Body of pancreas (tissue), 4 donors: Measurements from ENCODE around the gene MLXIP. TPM values are rescaled to one million over a fixed set of nuclear protein-coding genes. Genes with fewer than 3 reads are reported as not detected.

Experiments used
- ATAC-seq: fragments of 150-250 bp; one replicate; pipeline ENCODE4 v1.9.1; 2016
- DNase-seq, 4 donors: peaks; one replicate each; pipeline ENCODE4 v3.0.0-alpha.2; 2019
- H3K27ac ChIP-seq, 4 donors: fragments of 200-600 bp; sonication (generic); 1 replicate in 3 of 4; 2 replicates in 1 of 4; pipeline versions ENCODE4 v1.5.1 to v1.6.1; 2016 to 2019; ENCODE audit warnings: mild to moderate bottlenecking in 1 of 4, mixed read lengths in 1 of 4, moderate library complexity in 1 of 4
- H3K27me3 ChIP-seq, 2 donors: fragments of 200-600 bp; sonication (generic); one replicate each; pipeline ENCODE4 v1.6.0; 2016; ENCODE audit warnings: mild to moderate bottlenecking in 1 of 2
- H3K36me3 ChIP-seq, 2 donors: fragments of 200-600 bp; sonication (generic); replicated peaks in 1 of 2; 2 replicates each; pipeline ENCODE4 v1.5.1; 2016; ENCODE audit warnings: low read depth in 2 of 2; ENCODE audit not compliant: insufficient read depth in 1 of 2
- H3K4me1 ChIP-seq: fragments of 200-600 bp; sonication (generic); one replicate; pipeline ENCODE4 v1.6.0; 2016
- H3K4me3 ChIP-seq, 2 donors: fragments of 200-600 bp; sonication (generic); 1 replicate in 1 of 2; 2 replicates in 1 of 2; pipeline ENCODE4 v1.5.1; 2016 to 2019
- H3K9me3 ChIP-seq, 3 donors: fragments of 200-600 bp; sonication (generic); 1 replicate in 2 of 3; 2 replicates in 1 of 3; pipeline ENCODE4 v1.5.1; 2016
- CTCF ChIP-seq, 7 experiments: fragments of 450-650 bp in 4 of 7; fragments of 200-600 bp in 3 of 7; sonication (generic) in 3 of 7; IDR thresholded peaks; one replicate each; pipeline ENCODE4 v1.5.1; 2016 to 2019; ENCODE audit warnings: antibody characterized with exemption in 7 of 7
- POLR2A ChIP-seq, 3 donors: fragments of 450-650 bp; IDR thresholded peaks; one replicate each; pipeline ENCODE4 v1.6.1; 2016; ENCODE audit warnings: antibody characterized with exemption in 3 of 3, mild to moderate bottlenecking in 2 of 3
- WGBS, 2 donors: methylation state at CpG; one replicate each; pipeline ENCODE4 v1.1.5; 2017; 5-methylcytosine and 5-hydroxymethylcytosine counted together
- intact Hi-C: fragments of 100-400 bp; cut with DNase I; formaldehyde crosslinking; loops from one replicate; pipeline ENCODE4 v1.15.1; 2023
- total RNA-seq, 2 donors: library from RNA; depleted of rRNA; stranded (reverse); fragments of >200 nt; gene quantifications; one replicate each; pipeline ENCODE4 v1.1.0, GENCODE V29; 2016

Gene MLXIP
- total RNA-seq, 2 donors from 2014 or later = 43.6 to 84.0 TPM

GRCh38 chr12:122126342-122126635 is 47.7 kb downstream of the MLXIP start:
- Histone ChIP-seq H3K4me1 (peaks cover 48% of the 10 kb centered on the region), H3K36me3 (peaks cover 16 to 27% of the 10 kb centered on the region in 2 donors), H3K4me3 (no peak overlapping the region), H3K9me3 (no peaks in the 10 kb centered on the region), H3K27ac (no peak overlapping the region), H3K27me3 (no peaks in the 10 kb centered on the region)
- intact Hi-C loops = no loop called here
- no peak for ATAC-seq
- no peak for DNase-seq
- TF ChIP-seq POLR2A (IDR thresholded peaks at IDR 0.05) = no peak
- no peak for TF ChIP-seq CTCF (IDR thresholded peaks at IDR 0.05)
- 81% methylated on average over 7 of the region's 7 CpGs for WGBS, 2 donors

GRCh38 chr12:122126713-122127597 is 48.4 kb downstream of the MLXIP start:
- TF ChIP-seq POLR2A (IDR thresholded peaks at IDR 0.05) = no peak
- TF ChIP-seq CTCF (IDR thresholded peaks at IDR 0.05) = peak in 1 of 7 experiments; percentile 16
- H3K4me1 ChIP-seq = peaks cover 41% of the 10 kb centered on the region
- ATAC-seq (no peak), DNase-seq (peak in 1 of 4 donors; percentile 40)
- no peak overlapping the region for H3K27ac ChIP-seq
- H3K4me3 ChIP-seq = no peak overlapping the region
- intact Hi-C loops = no loop called here
- H3K36me3 ChIP-seq = peaks cover 16 to 28% of the 10 kb centered on the region in 2 donors
- H3K9me3 ChIP-seq = no peaks in the 10 kb centered on the region
- 72 to 80% methylated on average over 9 to 15 of the region's 15 CpGs for WGBS, 2 donors
- no peaks in the 10 kb centered on the region for H3K27me3 ChIP-seq

- no peak for TF ChIP-seq CTCF (IDR thresholded peaks at IDR 0.05)
- TF ChIP-seq POLR2A (IDR thresholded peaks at IDR 0.05) = no peak
- Histone ChIP-seq H3K27me3 (no peaks in the 10 kb centered on the region), H3K9me3 (no peaks in the 10 kb centered on the region), H3K36me3 (peaks cover 16 to 36% of the 10 kb centered on the region in 2 donors), H3K4me1 (peaks cover 34% of the 10 kb centered on the region), H3K4me3 (no peak overlapping the region), H3K27ac (no peak overlapping the region)
- ATAC-seq (no peak), DNase-seq (no peak)
- WGBS, 2 donors = 87 to 96% methylated on average over 4 to 13 of the region's 13 CpGs
- intact Hi-C loops = no loop called here
Observed at GRCh38 chr12:122127839-122128238, 49.3 kb downstream of the MLXIP start.

GRCh38 chr12:122128481-122128880 is 49.9 kb downstream of the MLXIP start:
- TF ChIP-seq POLR2A (IDR thresholded peaks at IDR 0.05) (no peak), CTCF (IDR thresholded peaks at IDR 0.05) (no peak)
- Histone ChIP-seq H3K4me1 (peaks cover 28% of the 10 kb centered on the region), H3K27ac (no peak overlapping the region), H3K4me3 (no peak overlapping the region), H3K9me3 (no peaks in the 10 kb centered on the region), H3K27me3 (no peaks in the 10 kb centered on the region), H3K36me3 (peaks cover 16 to 42% of the 10 kb centered on the region in 2 donors)
- no peak for DNase-seq
- 82 to 85% methylated on average over 2 to 5 of the region's 5 CpGs for WGBS, 2 donors
- intact Hi-C loops = no loop called here
- ATAC-seq = no peak

DNA sequence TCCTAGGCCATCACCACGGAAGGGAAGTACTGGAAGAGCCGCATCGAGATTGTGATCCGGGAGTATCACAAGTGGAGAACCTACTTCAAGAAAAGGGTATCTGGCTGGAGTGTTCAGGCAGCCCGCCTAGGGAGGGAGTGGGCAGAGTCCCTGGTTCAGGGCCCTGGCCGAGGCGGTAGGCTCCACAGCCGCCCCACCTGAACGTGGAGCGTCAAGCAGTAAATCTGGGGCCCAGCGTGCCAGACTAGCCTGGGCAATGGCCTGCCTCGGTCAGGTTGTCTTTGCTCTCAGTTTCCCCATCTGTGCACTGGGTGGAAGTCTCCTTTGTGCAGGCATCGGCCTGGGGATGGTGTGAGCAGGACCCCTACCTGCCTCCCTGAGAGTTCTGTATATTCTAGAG is 50.6 kb downstream of the MLXIP start:
- DNase-seq (no peak), ATAC-seq (no peak)
- Histone ChIP-seq H3K36me3 (peaks cover 16 to 48% of the 10 kb centered on the region in 2 donors), H3K9me3 (no peaks in the 10 kb centered on the region), H3K27me3 (no peaks in the 10 kb centered on the region), H3K4me3 (no peak overlapping the region), H3K4me1 (peaks cover 24% of the 10 kb centered on the region), H3K27ac (no peak overlapping the region)
- WGBS, 2 donors = 94% methylated on average over 4 to 13 of the region's 13 CpGs
- no peak for TF ChIP-seq POLR2A (IDR thresholded peaks at IDR 0.05)
- no peak for TF ChIP-seq CTCF (IDR thresholded peaks at IDR 0.05)
- intact Hi-C loops = no loop called here
